CD4-positive, CD25-positive, alpha-beta regulatory T cell (primary cell): ENCODE data around the gene SART3. TPM values are rescaled to one million over a fixed set of nuclear protein-coding genes. Genes with fewer than 3 reads are reported as not detected.

Source experiments
- ATAC-seq, 2 donors: fragments of 150-1000 bp; cut with Tn5 transposase; one replicate each; pipeline ENCODE4 v1.10.0; 2021; ENCODE audit warnings: low read depth in 2 of 2, moderate number of reproducible peaks in 2 of 2, moderate library complexity in 1 of 2
- DNase-seq, 3 donors: peaks; one replicate each; pipeline versions ENCODE4 v3.0.0 to v3.0.0-alpha.2; 2012 to 2022; ENCODE audit warnings: mixed read lengths in 1 of 3
- H3K27ac ChIP-seq: one replicate; pipeline ENCODE4 v1.7.0; 2013; ENCODE audit warnings: mild to moderate bottlenecking, low read length; ENCODE audit not compliant: insufficient read depth, poor library complexity, severe bottlenecking
- H3K27me3 ChIP-seq: one replicate; pipeline ENCODE4 v1.7.0; 2013; ENCODE audit warnings: low read length; ENCODE audit not compliant: control insufficient read depth, insufficient read depth
- H3K36me3 ChIP-seq: one replicate; pipeline ENCODE4 v1.7.0; 2013; ENCODE audit warnings: mild to moderate bottlenecking, low read length, moderate library complexity; ENCODE audit not compliant: control insufficient read depth, insufficient read depth
- H3K4me1 ChIP-seq: 2 replicates; pipeline ENCODE4 v1.7.0; 2013; ENCODE audit warnings: mild to moderate bottlenecking, low read length; ENCODE audit not compliant: insufficient read depth, control insufficient read depth, poor library complexity, severe bottlenecking
- H3K4me3 ChIP-seq: one replicate; pipeline ENCODE4 v1.7.0; 2013; ENCODE audit warnings: low read depth, mild to moderate bottlenecking, low read length, moderate library complexity
- H3K9me3 ChIP-seq, 2 experiments: 1 replicate in 1 of 2; 2 replicates in 1 of 2; pipeline ENCODE4 v1.7.0; 2013; ENCODE audit warnings: low read length in 2 of 2, mild to moderate bottlenecking in 1 of 2, moderate library complexity in 1 of 2; ENCODE audit not compliant: control insufficient read depth in 2 of 2
- H3K27ac Mint-ChIP-seq, 3 donors: one replicate each; pipeline ENCODE4 v1.8.0; 2020 to 2022; ENCODE audit warnings: mild to moderate bottlenecking in 3 of 3, mixed read lengths in 3 of 3, moderate library complexity in 2 of 3
- H3K27me3 Mint-ChIP-seq: one replicate; pipeline ENCODE4 v1.8.0; 2022; ENCODE audit warnings: mild to moderate bottlenecking, mixed read lengths
- H3K36me3 Mint-ChIP-seq: one replicate; pipeline ENCODE4 v1.8.0; 2020; ENCODE audit warnings: mixed read lengths
- H3K4me1 Mint-ChIP-seq, 4 donors: one replicate each; pipeline ENCODE4 v1.8.0; 2020 to 2022; ENCODE audit warnings: mixed read lengths in 4 of 4, mild to moderate bottlenecking in 1 of 4
- H3K4me3 Mint-ChIP-seq, 4 donors: one replicate each; pipeline ENCODE4 v1.8.0; 2020 to 2022; ENCODE audit warnings: mild to moderate bottlenecking in 4 of 4, mixed read lengths in 4 of 4, moderate library complexity in 3 of 4
- H3K9me3 Mint-ChIP-seq, 7 donors: one replicate each; pipeline ENCODE4 v1.8.0; 2020 to 2022; ENCODE audit warnings: mixed read lengths in 7 of 7, mild to moderate bottlenecking in 3 of 7, moderate library complexity in 2 of 7
- polyA plus RNA-seq, 4 donors: library from polyadenylated mRNA; unstranded; fragments of 300-500 nt; fragmentation: Illumina TruSeq; gene quantifications; one replicate each; pipeline ENCODE4 v1.2.3, GENCODE V29; 2021
- total RNA-seq: library from RNA; stranded (reverse); gene quantifications from one replicate; pipeline ENCODE4 v1.2.3, GENCODE V29; 2022

The SART3 gene
- total and polyA plus RNA-seq, 5 donors from 2014 or later, result 25.3 to 107 (median 32.6) TPM

- no peaks in the 10 kb centered on the region for H3K27me3 Mint-ChIP-seq
- Histone ChIP-seq H3K36me3 (peaks cover 46% of the 10 kb centered on the region), H3K9me3 (no peaks in the 10 kb centered on the region), H3K4me1 (peaks cover 14% of the 10 kb centered on the region), H3K27me3 (no peaks in the 10 kb centered on the region), H3K4me3 (no peak overlapping the region), H3K27ac (no peak overlapping the region)
- H3K27ac Mint-ChIP-seq, result peak overlapping the region in 1 of 3 donors; percentile 9
- peaks cover 39% of the 10 kb centered on the region for H3K36me3 Mint-ChIP-seq
- H3K4me1 Mint-ChIP-seq, result peaks cover 9 to 29% (median 13%) of the 10 kb centered on the region in 4 donors
- no peaks in the 10 kb centered on the region for H3K9me3 Mint-ChIP-seq
- no peak for DNase-seq
- ATAC-seq, result no peak
- H3K4me3 Mint-ChIP-seq, result peak overlapping the region in 3 of 4 donors; percentile 19 to 46 (median 23)
Measured at GRCh38 chr12:108518101-108518715, 42.8 kb downstream of the SART3 start.

GRCh38 chr12:108517288-108518100, 43.5 kb downstream of the SART3 start:
- peak overlapping the region in 2 of 3 donors; percentile 46 to 86 for H3K27ac Mint-ChIP-seq
- no peak overlapping the region for H3K4me3 ChIP-seq
- peaks cover 37% of the 10 kb centered on the region for H3K36me3 Mint-ChIP-seq
- H3K9me3 ChIP-seq, result no peaks in the 10 kb centered on the region
- no peaks in the 10 kb centered on the region for H3K27me3 Mint-ChIP-seq
- DNase-seq (no peak), ATAC-seq (no peak)
- no peaks in the 10 kb centered on the region for H3K27me3 ChIP-seq
- H3K4me3 Mint-ChIP-seq, result peak overlapping the region in 2 of 4 donors; percentile 66 to 100
- peaks cover 14% of the 10 kb centered on the region for H3K4me1 ChIP-seq
- H3K36me3 ChIP-seq, result peaks cover 39% of the 10 kb centered on the region
- H3K27ac ChIP-seq, result no peak overlapping the region
- H3K9me3 Mint-ChIP-seq, result no peaks in the 10 kb centered on the region
- H3K4me1 Mint-ChIP-seq, result peaks cover 9 to 29% (median 13%) of the 10 kb centered on the region in 4 donors

- Mint-ChIP-seq H3K27me3 (peaks cover 6% of the 10 kb centered on the region), H3K27ac (peak overlapping the region; percentile 95 to 97 (median 97)), H3K4me3 (peak overlapping the region; percentile 93 to 100 (median 98)), H3K9me3 (no peaks in the 10 kb centered on the region), H3K4me1 (peaks cover 9 to 35% (median 19%) of the 10 kb centered on the region in 4 donors), H3K36me3 (peaks cover 30% of the 10 kb centered on the region)
- Histone ChIP-seq H3K36me3 (peaks cover 32% of the 10 kb centered on the region), H3K9me3 (no peaks in the 10 kb centered on the region), H3K27ac (peak overlapping the region; percentile 83), H3K27me3 (no peaks in the 10 kb centered on the region), H3K4me1 (peaks cover 19% of the 10 kb centered on the region), H3K4me3 (peak overlapping the region; percentile 79)
- no peak for DNase-seq
- no peak for ATAC-seq
Measured at GRCh38 chr12:108516511-108517275, 44.3 kb downstream of the SART3 start.

- Histone ChIP-seq H3K4me3 (peak overlapping the region; percentile 79), H3K27ac (peak overlapping the region; percentile 83), H3K36me3 (peaks cover 24% of the 10 kb centered on the region), H3K27me3 (no peaks in the 10 kb centered on the region), H3K4me1 (peaks cover 21% of the 10 kb centered on the region), H3K9me3 (no peaks in the 10 kb centered on the region)
- ATAC-seq, result no peak
- Mint-ChIP-seq H3K9me3 (no peaks in the 10 kb centered on the region), H3K4me3 (peak overlapping the region; percentile 93 to 100 (median 98)), H3K4me1 (peaks cover 8 to 40% (median 21%) of the 10 kb centered on the region in 4 donors), H3K27me3 (peaks cover 9% of the 10 kb centered on the region), H3K27ac (peak overlapping the region; percentile 95 to 97 (median 97)), H3K36me3 (peaks cover 27% of the 10 kb centered on the region)
- no peak for DNase-seq
Measured at GRCh38 chr12:108515916-108516315, 45.1 kb downstream of the SART3 start.

- peaks cover 9% of the 10 kb centered on the region for H3K27me3 Mint-ChIP-seq
- peak within 1 kb of the TSS; percentile 83 for H3K27ac ChIP-seq
- peak; percentile 91 to 94 for ATAC-seq
- H3K4me1 Mint-ChIP-seq, result peaks cover 4 to 40% (median 21%) of the 10 kb centered on the region in 4 donors
- no peaks in the 10 kb centered on the region for H3K9me3 Mint-ChIP-seq
- peak; percentile 97 to 100 (median 99) for DNase-seq
- H3K4me1 ChIP-seq, result peaks cover 21% of the 10 kb centered on the region
- peaks cover 17% of the 10 kb centered on the region for H3K36me3 ChIP-seq
- H3K4me3 ChIP-seq, result peak within 1 kb of the TSS; percentile 79
- peak within 1 kb of the TSS; percentile 96 to 97 (median 97) for H3K27ac Mint-ChIP-seq
- no peaks in the 10 kb centered on the region for H3K9me3 ChIP-seq
- peak within 1 kb of the TSS; percentile 93 to 100 (median 98) for H3K4me3 Mint-ChIP-seq
- peaks cover 19% of the 10 kb centered on the region for H3K36me3 Mint-ChIP-seq
- no peaks in the 10 kb centered on the region for H3K27me3 ChIP-seq
Measured at GRCh38 chr12:108514973-108515814, 45.8 kb downstream of the SART3 start, which contains the start of gene FICD. Gene FICD, plus strand, starts transcription at chr12:108515277. Its CDS starts 1,696 bp downstream, at chr12:108516973.

- no peaks in the 10 kb centered on the region for H3K9me3 Mint-ChIP-seq
- Histone ChIP-seq H3K9me3 (no peaks in the 10 kb centered on the region), H3K36me3 (peaks cover 12% of the 10 kb centered on the region), H3K4me1 (peaks cover 21% of the 10 kb centered on the region), H3K27ac (peak overlapping the region; percentile 83), H3K27me3 (no peaks in the 10 kb centered on the region), H3K4me3 (peak overlapping the region; percentile 66)
- H3K27ac Mint-ChIP-seq, result peak overlapping the region; percentile 96 to 97 (median 97)
- peaks cover 13% of the 10 kb centered on the region for H3K36me3 Mint-ChIP-seq
- ATAC-seq (peak; percentile 11 to 14), DNase-seq (no peak)
- peaks cover 9% of the 10 kb centered on the region for H3K27me3 Mint-ChIP-seq
- H3K4me3 Mint-ChIP-seq, result peak overlapping the region; percentile 93 to 100 (median 98)
- H3K4me1 Mint-ChIP-seq, result peaks cover 4 to 40% (median 20%) of the 10 kb centered on the region in 4 donors
Measured at GRCh38 chr12:108514468-108514972, 46.5 kb downstream of the SART3 start.
